ENCODE results near the gene VAMP5.

Gene VAMP5

DNA sequence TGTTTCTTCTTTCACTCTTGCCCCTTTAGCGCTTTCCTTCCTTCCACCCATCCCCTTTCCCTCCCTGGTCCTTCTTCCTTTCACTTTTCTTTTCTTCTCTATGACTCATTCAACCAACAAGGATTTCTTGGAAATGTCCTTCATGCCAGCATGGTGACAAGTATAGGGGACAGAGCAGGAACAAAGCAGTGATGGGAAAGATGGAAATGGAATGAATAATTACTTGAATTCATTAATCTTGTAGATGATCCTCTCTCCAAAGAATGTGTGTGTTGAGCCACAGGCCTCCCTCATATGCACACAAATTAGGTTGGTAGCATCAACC lies 1.5 kb downstream of the VAMP5 start:
- TF ChIP-seq, protein P1, sequence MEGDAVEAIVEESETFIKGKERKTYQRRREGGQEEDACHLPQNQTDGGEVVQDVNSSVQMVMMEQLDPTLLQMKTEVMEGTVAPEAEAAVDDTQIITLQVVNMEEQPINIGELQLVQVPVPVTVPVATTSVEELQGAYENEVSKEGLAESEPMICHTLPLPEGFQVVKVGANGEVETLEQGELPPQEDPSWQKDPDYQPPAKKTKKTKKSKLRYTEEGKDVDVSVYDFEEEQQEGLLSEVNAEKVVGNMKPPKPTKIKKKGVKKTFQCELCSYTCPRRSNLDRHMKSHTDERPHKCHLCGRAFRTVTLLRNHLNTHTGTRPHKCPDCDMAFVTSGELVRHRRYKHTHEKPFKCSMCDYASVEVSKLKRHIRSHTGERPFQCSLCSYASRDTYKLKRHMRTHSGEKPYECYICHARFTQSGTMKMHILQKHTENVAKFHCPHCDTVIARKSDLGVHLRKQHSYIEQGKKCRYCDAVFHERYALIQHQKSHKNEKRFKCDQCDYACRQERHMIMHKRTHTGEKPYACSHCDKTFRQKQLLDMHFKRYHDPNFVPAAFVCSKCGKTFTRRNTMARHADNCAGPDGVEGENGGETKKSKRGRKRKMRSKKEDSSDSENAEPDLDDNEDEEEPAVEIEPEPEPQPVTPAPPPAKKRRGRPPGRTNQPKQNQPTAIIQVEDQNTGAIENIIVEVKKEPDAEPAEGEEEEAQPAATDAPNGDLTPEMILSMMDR (IDR thresholded peaks at IDR 0.05; ENCODE audit: control extremely low read depth, extremely low read depth, low read depth, missing control alignments): no peak
- CTCF ChIA-PET: interaction anchor here (0.8 to 1.5 kb wide), 3 partner anchors 8 to 17 kb away, joined by 3 to 5 read pairs (median 3); partner anchors contain the start of genes RNF181 and TMEM150A
- DNase-seq (ENCODE audit: extremely low spot score): no peak
- POLR2A ChIA-PET: no interaction called here

DNA sequence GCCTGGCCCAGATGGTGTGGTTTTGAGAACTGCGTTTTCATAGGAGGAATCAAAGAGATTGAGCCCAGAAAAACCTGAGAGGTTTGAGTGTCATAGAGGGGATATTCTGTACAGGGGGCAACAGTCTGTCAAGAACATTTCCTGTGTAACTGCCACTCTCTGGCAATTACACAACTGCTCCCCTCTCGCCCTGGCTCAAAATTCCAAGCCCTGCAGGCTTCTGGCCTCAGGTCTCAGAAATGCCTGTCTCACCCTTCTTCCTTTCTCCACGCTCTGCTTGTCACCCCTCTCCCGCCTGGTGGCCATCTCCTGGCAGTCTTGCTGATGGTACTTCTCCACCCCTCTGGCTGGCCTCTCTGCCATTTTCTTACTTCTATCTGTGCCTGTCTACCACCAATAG lies 4.0 kb downstream of the VAMP5 start:
- ChIA-PET POLR2A (no interaction called here), CTCF (interaction anchor here (0.9 to 2.5 kb wide), 4 partner anchors 9 to 49 kb away, joined by 3 to 6 read pairs (median 5); partner anchors contain the start of gene MAT2A)
- TF ChIP-seq, protein P1 (IDR thresholded peaks at IDR 0.05; ENCODE audit: control extremely low read depth, extremely low read depth, low read depth, missing control alignments): no peak
- DNase-seq (ENCODE audit: extremely low spot score): no peak

DNA sequence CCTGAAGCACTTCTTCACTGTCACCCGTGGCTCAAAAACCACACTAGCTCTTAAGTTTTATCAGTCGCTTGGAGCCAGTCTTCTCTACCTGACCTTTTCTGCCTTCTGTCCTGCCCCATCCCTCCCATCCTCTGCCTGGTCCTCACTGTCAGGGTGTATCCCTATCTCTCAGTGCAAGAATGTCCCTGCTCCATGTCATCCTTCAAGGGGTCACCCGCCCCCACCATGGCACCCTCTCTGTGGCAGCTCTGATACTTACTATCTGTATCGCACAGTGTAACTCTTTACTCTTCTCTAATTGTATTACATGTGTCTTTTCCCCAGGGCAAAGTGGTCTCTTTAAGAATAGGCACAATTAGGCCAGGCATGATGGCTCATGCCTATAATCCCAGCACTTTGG lies 4.4 kb downstream of the VAMP5 start:
- ChIA-PET POLR2A (interaction anchor here (0.7 kb wide), 1 partner anchor 11 kb away, joined by 3 read pairs; no protein-coding TSS in a partner anchor), CTCF (interaction anchor here (0.9 to 2.5 kb wide), 3 partner anchors 9 to 50 kb away, joined by 3 to 6 read pairs (median 5); partner anchors contain the start of gene MAT2A)
- DNase-seq (ENCODE audit: extremely low spot score): no peak
- TF ChIP-seq, protein P1 (IDR thresholded peaks at IDR 0.05; ENCODE audit: control extremely low read depth, extremely low read depth, low read depth, missing control alignments): no peak

DNA sequence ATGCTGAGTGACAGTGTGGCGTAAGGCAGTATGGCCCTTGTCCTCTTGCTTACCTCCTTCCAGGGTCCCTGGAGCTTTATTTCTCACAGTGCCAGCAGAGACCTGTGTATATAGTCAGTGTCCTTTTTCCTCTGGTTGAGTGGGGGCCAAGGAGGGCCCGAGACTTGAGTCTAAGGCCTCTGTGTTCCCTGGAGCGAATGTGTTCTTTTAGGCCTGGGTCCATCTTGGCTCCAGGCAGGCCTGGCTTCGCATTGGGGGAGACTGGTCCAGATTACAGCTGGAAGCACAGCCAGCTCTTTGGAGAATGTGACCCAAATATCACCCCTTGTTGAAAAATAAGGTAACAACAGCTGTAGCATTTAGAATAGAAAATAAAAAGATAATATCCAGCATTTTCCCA lies 5.0 kb downstream of the VAMP5 start:
- CTCF ChIA-PET: interaction anchor here (0.9 to 2.5 kb wide), 3 partner anchors 10 to 50 kb away, joined by 3 to 6 read pairs (median 5); partner anchors contain the start of gene MAT2A
- TF ChIP-seq, protein P1 (IDR thresholded peaks at IDR 0.05; ENCODE audit: control extremely low read depth, extremely low read depth, low read depth, missing control alignments): no peak

DNA sequence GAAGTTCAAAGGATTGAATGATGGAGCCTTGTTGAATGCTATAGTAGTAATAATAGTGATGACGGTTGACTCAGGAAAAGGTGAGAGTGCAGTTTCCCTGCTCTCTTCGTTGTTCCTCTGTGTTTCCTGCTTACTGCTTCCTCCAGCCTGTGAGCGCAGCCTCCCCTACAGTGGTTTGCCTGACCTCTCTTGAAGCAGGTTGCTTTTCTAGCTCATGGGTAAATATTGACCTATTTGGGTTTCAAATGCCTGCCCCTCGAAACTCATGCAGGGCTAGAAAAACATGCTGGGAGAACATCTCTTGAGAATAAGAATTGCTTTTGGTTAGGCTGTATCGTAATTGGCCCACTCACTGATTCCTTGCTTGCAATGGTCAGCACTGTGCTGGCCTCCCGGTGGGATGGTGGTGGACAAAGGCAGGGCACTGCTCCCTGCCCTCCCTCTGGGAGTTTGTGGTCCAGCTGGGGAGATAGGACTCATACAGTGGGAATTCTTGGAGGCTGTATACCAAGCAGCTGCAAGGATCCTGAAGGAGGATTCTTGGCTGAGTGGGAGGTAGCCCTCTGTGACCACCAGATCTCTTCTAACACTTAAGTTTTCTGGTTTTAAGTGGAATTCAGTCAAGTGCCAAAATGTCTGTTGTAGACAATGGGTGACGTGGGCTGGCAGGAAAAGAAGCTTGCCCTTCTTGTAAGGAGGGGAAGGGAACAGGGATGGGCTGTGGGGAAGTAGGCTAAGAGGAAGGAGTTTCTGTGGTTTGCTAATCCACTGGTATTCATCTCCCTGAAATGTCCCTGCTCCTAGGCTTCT lies 6.0 kb downstream of the VAMP5 start:
- CTCF ChIA-PET: interaction anchor here (0.8 to 2.1 kb wide), 3 partner anchors 10 to 47 kb away, joined by 3 to 6 read pairs (median 4); partner anchors contain the start of gene TMEM150A
- TF ChIP-seq, protein P1 (IDR thresholded peaks at IDR 0.05; ENCODE audit: control extremely low read depth, extremely low read depth, low read depth, missing control alignments): no peak
- POLR2A ChIA-PET: no interaction called here
- DNase-seq (ENCODE audit: extremely low spot score): no peak

More for the DNA sequence above, 5.0 kb downstream of the VAMP5 start:
- POLR2A ChIA-PET: interaction anchor here (0.7 kb wide), 1 partner anchor 10 kb away, joined by 3 read pairs; no protein-coding TSS in a partner anchor
- no peak for DNase-seq (ENCODE audit: extremely low spot score)

DNA sequence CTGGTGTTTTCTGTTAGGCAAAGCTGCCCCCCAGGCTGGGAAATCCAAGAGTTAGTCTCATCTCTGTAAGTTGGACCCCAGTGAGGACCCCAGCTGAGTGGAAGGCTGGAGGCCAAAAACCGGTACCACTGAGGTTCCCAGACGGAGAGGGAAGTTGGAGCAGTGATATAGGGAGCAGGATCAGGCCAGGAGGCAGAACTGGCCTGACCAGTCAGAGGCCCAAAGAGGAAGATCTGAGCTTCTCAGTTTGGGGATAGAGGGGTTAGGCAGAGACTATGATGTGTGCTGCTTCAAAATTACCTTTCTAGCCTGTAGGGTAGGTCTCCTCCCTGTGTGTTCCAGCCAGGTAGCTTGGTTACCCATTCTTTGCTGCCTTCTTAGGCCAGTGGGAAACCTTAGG lies 6.7 kb downstream of the VAMP5 start:
- POLR2A ChIA-PET: no interaction called here
- TF ChIP-seq, protein P1 (IDR thresholded peaks at IDR 0.05; ENCODE audit: control extremely low read depth, extremely low read depth, low read depth, missing control alignments): no peak
- DNase-seq (ENCODE audit: extremely low spot score): no peak
- CTCF ChIA-PET: interaction anchor here (0.8 to 2.1 kb wide), 3 partner anchors 10 to 46 kb away, joined by 3 to 6 read pairs (median 4); partner anchors contain the start of gene TMEM150A
